Jurkat, Clone E6-1 (cell line): ENCODE results near the gene LRCH3.
"Not testable (repeated sequence)": the region's sequence is repeated elsewhere in the genome, so short reads cannot be mapped to it uniquely, and the experiment has no call there.

Experiments used
- DNase-seq: peaks from one replicate; pipeline ENCODE4 v3.0.0-alpha.2; 2011; ENCODE audit warnings: low read depth, low spot score
- H3K4me3 ChIP-seq: 2 replicates; pipeline ENCODE4 v1.5.1; 2011; ENCODE audit warnings: mild to moderate bottlenecking, low read length, control low read depth, moderate library complexity

Gene LRCH3

DNA sequence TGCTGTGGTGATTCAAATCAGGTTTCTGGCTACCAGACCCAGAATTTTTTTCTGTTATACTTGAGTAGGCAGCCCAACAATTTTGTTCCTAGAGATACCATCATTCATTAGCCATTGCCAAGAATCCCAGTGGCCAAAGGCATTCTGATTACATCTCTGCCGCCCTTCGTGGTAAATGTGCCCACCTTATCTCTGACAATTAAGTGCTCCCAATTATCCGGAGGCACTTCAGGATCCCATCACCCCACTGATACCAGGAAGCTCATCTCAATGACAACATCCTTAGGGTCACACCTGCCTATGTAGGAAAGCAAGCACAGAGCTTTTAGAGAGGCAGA, 115.8 kb downstream of the LRCH3 start:
- no peak for DNase-seq
- no peak overlapping the region for H3K4me3 ChIP-seq

DNA sequence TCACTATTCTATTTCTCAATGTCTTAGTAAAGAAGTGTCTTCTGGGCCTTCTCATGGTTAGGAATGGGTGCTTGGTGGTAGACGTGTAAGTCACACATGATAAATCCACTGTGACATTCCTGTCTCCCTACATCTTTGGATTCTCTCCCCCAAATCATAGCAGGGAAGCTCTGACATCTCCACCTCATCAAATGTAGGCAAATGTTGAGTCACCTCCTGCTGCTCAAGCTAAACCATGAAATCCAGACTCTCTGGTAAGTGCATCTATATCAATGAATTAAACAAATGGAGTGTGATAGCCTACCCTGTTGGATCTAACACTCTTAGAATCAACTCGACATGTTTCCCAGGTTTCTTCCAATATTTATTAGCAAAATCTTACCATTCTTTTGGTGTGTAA, 116.1 kb downstream of the LRCH3 start:
- no peak overlapping the region for H3K4me3 ChIP-seq
- DNase-seq: no peak

DNA sequence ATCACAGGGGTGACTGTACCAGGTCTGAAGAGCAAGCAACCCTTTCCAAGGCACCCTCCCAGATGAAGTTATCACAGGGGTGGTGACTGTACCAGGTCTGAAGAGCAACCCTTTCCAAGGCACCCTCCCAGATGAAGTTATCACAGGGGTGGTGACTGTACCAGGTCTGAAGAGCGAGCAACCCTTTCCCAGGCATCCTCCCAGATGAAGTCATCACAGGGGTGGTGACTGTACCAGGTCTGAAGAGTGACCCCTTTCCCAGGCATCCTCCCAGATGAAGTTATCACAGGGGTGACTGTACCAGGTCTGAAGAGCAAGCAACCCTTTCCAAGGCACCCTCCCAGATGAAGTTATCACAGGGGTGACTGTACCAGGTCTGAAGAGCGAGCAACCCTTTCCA, 117.5 kb downstream of the LRCH3 start:
- not testable (repeated sequence) for H3K4me3 ChIP-seq, DNase-seq

DNA sequence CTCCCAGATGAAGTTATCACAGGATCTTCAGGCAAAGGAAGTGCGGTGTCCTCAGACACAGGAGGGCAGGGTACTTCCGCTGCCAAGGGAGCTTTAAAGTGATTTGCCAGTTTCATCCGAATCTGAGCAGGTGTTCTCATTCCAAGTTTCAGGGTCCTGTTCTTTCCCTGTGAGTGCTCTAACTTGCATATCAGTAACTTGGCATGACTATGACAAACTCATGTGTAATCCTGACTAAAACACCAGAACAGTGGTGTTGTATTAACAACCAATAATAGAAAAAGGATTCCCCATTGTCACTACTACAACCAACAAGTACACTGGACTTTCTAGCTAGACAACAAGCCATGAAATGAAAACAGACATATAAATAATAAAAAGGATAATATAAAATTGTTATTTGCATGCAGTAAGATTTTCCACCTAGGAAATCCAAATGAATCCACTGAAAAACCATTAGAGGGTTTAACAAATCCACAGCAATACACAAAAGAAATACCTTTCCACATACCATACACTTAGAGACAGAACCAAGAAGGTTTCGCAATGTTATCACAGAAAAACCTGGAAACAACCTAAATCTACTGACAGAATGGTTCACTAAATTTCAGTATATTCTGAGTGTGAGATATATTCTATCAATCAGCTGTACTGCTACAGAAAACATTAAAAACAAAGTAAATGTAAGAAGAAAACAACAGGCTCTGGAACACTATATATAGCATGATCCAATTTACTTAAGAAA, 118.1 kb downstream of the LRCH3 start:
- H3K4me3 ChIP-seq: no peak overlapping the region
- DNase-seq: no peak

DNA sequence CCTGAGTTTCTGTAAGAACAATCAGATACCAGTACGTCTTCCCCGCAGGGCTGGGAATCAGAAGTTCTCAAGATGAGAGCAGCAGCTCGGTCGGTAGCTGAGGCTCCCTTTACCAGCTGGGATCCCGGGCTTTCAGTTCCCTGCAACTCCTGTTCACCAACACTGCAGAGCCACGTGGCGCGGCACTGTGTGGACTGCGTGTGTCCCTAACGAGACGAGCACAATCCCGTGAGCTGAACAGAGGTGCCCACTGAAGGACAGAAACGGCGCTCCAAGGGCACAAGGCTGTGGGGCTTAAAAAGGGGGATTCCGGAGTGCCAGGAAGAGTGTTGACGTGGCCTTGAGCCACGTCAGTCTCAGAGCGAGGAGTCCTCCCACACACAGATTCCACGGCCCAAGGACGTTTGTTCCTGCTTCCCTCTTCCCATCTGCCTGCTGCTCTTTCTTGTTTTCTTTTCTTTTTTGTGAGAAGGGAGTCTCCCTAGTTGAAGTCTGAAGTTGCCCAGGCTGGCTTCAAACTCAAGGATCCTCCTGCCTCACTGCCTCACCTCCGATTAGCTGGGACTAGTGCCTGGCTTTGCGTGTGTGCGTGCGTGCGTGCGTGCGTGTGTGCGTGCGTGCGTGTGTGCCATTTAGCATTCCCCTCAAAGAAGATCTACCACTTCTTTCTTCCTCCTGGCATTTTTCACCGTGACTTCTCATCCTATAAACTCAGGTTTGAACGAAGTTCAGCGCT, 121.9 kb downstream of the LRCH3 start:
- no peak for DNase-seq
- no peak overlapping the region for H3K4me3 ChIP-seq

DNA sequence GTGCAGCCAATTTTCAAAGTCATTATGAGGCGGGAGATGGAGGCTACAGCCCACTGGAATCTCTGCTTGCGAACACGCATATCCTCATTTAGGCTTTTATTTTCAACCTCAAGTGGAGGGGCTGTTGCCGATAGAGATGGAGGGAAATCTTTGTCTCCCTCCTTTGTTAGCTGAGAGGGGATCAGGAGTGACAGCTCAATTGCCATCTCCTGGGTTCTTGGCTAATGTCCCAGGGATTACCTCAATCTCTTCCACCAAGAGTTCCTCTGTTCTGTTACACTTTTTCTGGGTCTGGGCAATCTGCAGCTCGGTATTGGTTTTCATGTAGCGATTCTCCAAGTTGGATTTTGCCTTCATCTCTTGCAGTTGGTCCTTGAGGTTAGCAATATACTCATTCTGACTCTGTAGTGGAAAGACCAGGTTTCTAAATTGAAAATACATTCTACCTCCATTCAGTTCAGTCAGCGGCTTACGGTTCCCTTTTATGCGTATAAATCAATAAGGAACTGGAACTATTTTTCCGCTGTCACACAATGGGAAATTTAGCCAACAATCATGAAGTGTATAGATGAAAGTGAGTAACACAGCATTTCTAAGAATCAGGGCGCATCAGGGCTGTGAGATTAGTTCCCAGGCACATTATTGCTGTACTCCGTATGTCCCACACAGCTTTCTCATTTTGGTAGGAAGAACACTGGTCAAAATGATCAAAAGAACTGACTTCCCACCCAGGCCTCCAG, 122.8 kb downstream of the LRCH3 start:
- no peak overlapping the region for H3K4me3 ChIP-seq
- no peak for DNase-seq

DNA sequence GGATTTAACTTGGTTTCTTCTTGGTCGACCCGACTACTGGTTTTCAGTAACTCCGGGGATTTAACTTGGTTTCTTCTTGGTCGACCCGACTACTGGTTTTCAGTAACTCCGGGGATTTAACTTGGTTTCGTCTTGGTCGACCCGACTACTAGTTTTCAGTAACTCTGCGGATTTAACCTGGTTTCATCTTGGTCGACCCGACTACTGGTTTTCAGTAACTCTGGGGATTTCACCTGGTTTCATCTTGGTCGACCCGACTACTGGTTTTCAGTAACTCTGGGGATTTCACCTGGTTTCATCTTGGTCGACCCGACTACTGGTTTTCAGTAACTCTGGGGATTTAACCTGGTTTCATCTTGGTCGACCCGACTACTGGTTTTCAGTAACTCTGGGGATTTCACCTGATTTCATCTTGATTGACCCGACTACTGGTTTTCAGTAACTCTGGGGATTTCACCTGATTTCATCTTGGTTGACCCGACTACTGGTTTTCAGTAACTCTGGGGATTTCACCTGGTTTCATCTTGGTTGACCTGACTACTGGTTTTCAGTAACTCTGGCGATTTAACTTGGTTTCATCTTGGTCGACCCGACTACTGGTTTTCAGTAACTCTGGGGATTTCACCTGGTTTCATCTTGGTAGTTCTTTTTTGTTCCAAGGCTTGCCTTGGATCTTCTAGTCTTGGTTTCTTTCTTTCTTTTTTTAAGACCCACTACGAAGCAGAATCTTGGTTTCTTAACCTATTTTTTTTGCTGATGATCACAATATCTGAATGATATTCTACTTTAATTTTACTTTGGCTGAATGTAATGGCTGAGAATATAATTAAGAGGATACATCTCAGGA, 130.6 kb downstream of the LRCH3 start:
- not testable (repeated sequence) for DNase-seq, H3K4me3 ChIP-seq

DNA sequence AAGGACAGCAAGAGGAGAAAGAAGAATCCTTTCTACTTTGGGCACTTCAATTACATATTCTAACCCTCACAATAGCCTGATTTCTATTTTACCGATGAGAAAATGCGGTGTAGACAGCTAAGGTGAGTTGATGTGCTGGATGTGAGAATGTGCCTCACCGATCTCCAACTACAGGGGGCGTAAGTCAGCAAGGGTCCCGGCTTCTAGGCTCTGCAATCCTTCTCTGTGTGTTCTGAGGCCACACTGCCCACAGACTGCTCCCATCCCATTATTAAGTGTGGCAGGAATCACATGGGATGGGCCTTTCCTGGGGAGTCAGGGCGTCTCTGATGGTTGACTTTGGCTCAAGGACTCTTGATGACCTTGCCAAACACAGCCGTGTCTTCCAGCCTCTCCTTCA, 135.4 kb downstream of the LRCH3 start:
- DNase-seq: no peak
- H3K4me3 ChIP-seq: no peak overlapping the region

DNA sequence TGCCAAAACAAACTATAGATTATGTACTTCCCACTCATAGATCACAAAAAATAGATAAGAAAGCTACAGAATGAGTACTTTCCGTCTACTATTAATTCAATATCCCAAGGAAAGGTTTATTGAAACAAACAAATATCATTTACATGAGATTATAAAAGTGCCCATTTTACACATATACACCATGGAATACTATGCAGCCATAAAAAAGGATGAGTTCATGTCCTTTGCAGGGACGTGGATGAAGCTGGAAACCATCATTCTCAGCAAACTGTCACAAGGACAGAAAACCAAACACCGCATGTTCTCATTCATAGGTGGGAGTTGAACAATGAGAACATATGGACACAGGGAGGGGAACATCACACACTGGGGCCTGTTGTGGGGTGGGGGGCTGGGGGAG, 136.5 kb downstream of the LRCH3 start:
- not testable (repeated sequence) for DNase-seq, H3K4me3 ChIP-seq

DNA sequence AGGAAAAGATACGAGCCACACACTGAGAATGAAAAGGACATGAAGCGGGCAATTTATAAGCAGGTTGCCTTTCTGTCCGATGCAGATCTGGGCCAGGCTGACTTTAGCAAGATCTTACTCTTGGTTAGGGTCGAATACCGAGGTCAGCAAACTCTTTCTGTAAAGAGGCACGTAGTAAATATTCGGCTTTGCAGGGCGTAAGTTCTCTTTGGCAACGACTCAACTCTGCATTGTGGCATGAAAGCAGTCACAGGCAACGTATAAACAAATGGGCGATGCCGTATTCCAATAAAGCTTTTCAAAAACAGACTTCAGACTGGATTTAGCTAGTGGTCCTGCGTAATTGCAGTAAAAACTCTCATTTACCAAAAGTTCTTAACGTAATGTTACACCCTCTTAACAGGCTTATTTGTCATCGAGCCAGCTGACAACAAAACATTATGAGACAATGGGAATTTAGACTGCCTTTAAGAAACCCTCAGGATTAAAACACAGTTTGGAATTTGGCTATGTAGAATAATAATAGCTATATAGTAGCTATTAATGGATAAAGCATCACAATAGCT, 145.8 kb downstream of the LRCH3 start:
- DNase-seq: no peak
- no peak overlapping the region for H3K4me3 ChIP-seq
